Measurements from ENCODE around the gene FBP2.

The FBP2 gene

DNA sequence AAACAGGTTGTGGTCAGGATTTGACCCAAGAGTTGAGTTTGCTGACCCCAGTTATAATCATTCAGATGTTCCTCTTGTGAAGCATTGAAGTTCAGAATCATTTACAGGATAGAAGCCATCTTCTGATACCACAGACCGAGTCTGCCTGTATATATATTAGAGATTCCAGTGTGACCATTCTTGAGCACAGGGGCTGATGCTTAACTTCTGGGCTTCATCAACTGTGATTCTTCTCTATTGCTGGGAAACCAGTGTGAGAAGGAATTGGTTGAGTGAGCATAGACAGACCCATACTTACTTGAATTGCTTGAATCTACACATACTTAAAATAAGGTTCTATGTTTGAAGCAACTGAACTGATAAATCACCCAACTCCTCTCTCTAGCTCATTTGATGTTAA is 66.7 kb downstream of the FBP2 start:
- Histone ChIP-seq H3K79me2 (no peaks in the 10 kb centered on the region), H2AFZ (no peak overlapping the region), H3K27me3 (ENCODE audit: control insufficient read depth, insufficient read depth, low read length) (no peaks in the 10 kb centered on the region), H3K27ac (no peak overlapping the region), H3K9ac (no peak overlapping the region), H3K36me3 (ENCODE audit: control insufficient read depth, insufficient read depth, low read length) (no peaks in the 10 kb centered on the region), H3K4me1 (no peaks in the 10 kb centered on the region), H3K9me3 (ENCODE audit: control insufficient read depth, low read length) (no peaks in the 10 kb centered on the region), H3K4me2 (ENCODE audit: low read length) (no peak overlapping the region), H3K4me3 (ENCODE audit: low read depth, low read length) (no peak overlapping the region)
- TF ChIP-seq, protein P1, sequence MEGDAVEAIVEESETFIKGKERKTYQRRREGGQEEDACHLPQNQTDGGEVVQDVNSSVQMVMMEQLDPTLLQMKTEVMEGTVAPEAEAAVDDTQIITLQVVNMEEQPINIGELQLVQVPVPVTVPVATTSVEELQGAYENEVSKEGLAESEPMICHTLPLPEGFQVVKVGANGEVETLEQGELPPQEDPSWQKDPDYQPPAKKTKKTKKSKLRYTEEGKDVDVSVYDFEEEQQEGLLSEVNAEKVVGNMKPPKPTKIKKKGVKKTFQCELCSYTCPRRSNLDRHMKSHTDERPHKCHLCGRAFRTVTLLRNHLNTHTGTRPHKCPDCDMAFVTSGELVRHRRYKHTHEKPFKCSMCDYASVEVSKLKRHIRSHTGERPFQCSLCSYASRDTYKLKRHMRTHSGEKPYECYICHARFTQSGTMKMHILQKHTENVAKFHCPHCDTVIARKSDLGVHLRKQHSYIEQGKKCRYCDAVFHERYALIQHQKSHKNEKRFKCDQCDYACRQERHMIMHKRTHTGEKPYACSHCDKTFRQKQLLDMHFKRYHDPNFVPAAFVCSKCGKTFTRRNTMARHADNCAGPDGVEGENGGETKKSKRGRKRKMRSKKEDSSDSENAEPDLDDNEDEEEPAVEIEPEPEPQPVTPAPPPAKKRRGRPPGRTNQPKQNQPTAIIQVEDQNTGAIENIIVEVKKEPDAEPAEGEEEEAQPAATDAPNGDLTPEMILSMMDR (IDR thresholded peaks at IDR 0.05) = no peak

DNA sequence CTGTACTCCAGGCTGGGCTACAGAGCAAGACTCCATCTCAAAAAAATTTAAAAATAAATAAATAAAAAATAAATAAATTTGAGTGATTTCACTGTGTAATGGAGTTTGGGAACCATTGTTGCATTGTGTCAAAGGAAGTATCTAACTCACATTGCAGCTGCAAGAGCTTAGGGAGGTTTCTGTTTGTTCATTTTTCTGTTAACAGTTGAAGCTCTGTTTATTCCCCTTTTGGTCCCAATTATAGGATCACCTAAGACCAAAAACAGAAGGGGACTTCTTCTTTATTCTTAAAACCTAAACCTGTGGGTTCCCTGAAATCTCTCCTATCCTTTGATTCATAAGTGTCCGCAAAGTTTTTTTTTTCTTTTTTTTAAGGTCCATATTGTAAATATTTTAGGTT is 67.4 kb downstream of the FBP2 start:
- no peak overlapping the region for H3K4me3 ChIP-seq (ENCODE audit: low read depth, low read length)
- no peak overlapping the region for H3K4me2 ChIP-seq (ENCODE audit: low read length)
- no peaks in the 10 kb centered on the region for H3K4me1 ChIP-seq
- no peak overlapping the region for H3K27ac ChIP-seq
- H2AFZ ChIP-seq = no peak overlapping the region
- H3K27me3 ChIP-seq (ENCODE audit: control insufficient read depth, insufficient read depth, low read length) = no peaks in the 10 kb centered on the region
- no peaks in the 10 kb centered on the region for H3K36me3 ChIP-seq (ENCODE audit: control insufficient read depth, insufficient read depth, low read length)
- no peak overlapping the region for H3K9ac ChIP-seq
- TF ChIP-seq, protein P1 (IDR thresholded peaks at IDR 0.05) = no peak
- H3K79me2 ChIP-seq = no peaks in the 10 kb centered on the region
- H3K9me3 ChIP-seq (ENCODE audit: control insufficient read depth, low read length) = no peaks in the 10 kb centered on the region

DNA sequence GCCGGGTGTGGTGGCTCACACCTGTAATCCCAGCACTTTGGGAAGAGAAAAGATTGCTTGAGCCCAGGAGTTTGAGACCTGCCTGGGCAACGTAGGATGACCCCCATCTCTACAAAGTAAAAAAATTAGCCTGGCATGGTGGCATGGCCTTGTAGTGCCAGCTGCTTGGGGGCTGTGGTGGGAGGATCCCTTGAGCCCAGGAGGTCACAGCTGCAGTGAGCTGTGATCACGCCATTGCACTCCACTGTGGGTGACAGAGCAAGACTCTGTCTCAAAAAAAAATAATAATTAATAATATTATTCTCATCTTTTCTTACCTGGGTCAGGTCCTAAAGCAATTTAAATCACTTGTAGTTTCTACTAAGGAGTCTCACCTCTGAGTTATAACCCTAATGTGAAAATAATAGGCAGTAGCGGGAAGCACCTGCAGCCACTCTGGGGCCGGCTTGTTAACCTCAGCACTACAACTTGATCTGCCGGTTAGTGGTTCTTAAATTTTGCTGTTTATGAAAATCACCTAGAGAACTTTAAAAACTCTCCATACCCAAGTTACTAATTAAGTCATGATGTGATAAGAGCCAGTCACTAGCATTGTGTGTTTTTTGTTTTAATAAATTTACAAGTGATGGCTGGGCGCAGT is 68.1 kb downstream of the FBP2 start:
- no peak overlapping the region for H3K4me2 ChIP-seq (ENCODE audit: low read length)
- no peaks in the 10 kb centered on the region for H3K4me1 ChIP-seq
- H3K36me3 ChIP-seq (ENCODE audit: control insufficient read depth, insufficient read depth, low read length) = no peaks in the 10 kb centered on the region
- H3K27me3 ChIP-seq (ENCODE audit: control insufficient read depth, insufficient read depth, low read length) = no peaks in the 10 kb centered on the region
- TF ChIP-seq, protein P1 (IDR thresholded peaks at IDR 0.05) = no peak
- H2AFZ ChIP-seq = no peak overlapping the region
- no peak overlapping the region for H3K27ac ChIP-seq
- H3K9ac ChIP-seq = no peak overlapping the region
- H3K79me2 ChIP-seq = no peaks in the 10 kb centered on the region
- H3K4me3 ChIP-seq (ENCODE audit: low read depth, low read length) = no peak overlapping the region
- H3K9me3 ChIP-seq (ENCODE audit: control insufficient read depth, low read length) = no peaks in the 10 kb centered on the region

DNA sequence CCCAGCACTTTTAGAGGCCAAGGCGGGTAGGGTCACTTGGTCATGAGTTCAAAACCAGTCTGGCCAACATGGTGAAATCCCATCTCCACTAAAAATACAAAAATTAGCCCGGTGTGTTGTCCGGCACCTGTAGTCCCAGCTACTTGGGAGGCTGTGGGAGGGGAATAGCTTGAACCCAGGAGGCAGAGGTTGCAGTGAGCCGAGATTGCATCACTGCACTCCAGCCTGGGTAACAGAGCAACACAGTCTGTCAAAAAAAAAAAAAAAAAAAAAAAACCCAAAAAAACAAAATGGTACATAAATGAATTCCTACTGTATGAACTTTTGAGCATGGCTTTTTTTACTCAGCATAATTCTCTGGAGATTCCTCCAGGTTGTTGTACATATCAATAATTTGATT is 76.4 kb downstream of the FBP2 start:
- no peak overlapping the region for H3K9ac ChIP-seq
- no peaks in the 10 kb centered on the region for H3K36me3 ChIP-seq (ENCODE audit: control insufficient read depth, insufficient read depth, low read length)
- no peak overlapping the region for H2AFZ ChIP-seq
- H3K4me3 ChIP-seq (ENCODE audit: low read depth, low read length) = no peak overlapping the region
- H3K4me1 ChIP-seq = no peaks in the 10 kb centered on the region
- H3K79me2 ChIP-seq = no peaks in the 10 kb centered on the region
- no peak overlapping the region for H3K27ac ChIP-seq
- H3K4me2 ChIP-seq (ENCODE audit: low read length) = no peak overlapping the region
- TF ChIP-seq, protein P1 (IDR thresholded peaks at IDR 0.05) = no peak
- no peaks in the 10 kb centered on the region for H3K27me3 ChIP-seq (ENCODE audit: control insufficient read depth, insufficient read depth, low read length)
- no peaks in the 10 kb centered on the region for H3K9me3 ChIP-seq (ENCODE audit: control insufficient read depth, low read length)

DNA sequence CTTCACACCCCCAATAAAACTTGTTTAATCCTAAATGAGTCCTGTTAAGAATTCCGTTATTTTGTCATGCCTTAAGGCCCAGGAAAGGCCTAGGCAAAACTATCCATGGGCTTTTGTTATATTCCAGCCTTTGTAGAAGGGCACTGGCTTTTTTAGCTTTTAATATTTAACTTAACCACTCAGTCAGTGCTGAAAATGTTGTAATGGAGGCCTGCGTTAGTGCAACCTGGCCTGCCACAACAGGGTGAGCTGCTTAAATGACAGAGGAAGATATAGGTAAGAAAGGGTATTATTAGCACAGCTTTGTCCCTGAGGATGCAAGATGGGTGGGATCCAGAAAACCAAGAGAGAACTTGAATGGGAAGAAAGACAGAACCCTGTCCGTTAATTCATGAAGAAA is 78.9 kb downstream of the FBP2 start:
- H3K9me3 ChIP-seq (ENCODE audit: control insufficient read depth, low read length) = no peaks in the 10 kb centered on the region
- no peaks in the 10 kb centered on the region for H3K27me3 ChIP-seq (ENCODE audit: control insufficient read depth, insufficient read depth, low read length)
- H3K79me2 ChIP-seq = no peaks in the 10 kb centered on the region
- H3K9ac ChIP-seq = no peak overlapping the region
- H3K4me1 ChIP-seq = no peaks in the 10 kb centered on the region
- no peaks in the 10 kb centered on the region for H3K36me3 ChIP-seq (ENCODE audit: control insufficient read depth, insufficient read depth, low read length)
- no peak overlapping the region for H2AFZ ChIP-seq
- H3K4me3 ChIP-seq (ENCODE audit: low read depth, low read length) = no peak overlapping the region
- no peak overlapping the region for H3K27ac ChIP-seq
- no peak overlapping the region for H3K4me2 ChIP-seq (ENCODE audit: low read length)
- TF ChIP-seq, protein P1 (IDR thresholded peaks at IDR 0.05) = no peak

All from parathyroid adenoma (tissue), 2 donors.